Measurements from ENCODE around the gene KSR2. TPM values are rescaled to one million over a fixed set of nuclear protein-coding genes. Genes with fewer than 3 reads are reported as not detected.
"Not testable (repeated sequence)": the region's sequence is repeated elsewhere in the genome, so short reads cannot be mapped to it uniquely, and the experiment has no call there.

KSR2 gene
- total and polyA plus RNA-seq, 2 donors from 2014 or later = 0.34 to 2.9 TPM

- DNase-seq = no peak
Measured at GRCh38 chr12:117860111-117860510, 108.7 kb downstream of the KSR2 start.

GRCh38 chr12:117857632-117858612, 110.9 kb downstream of the KSR2 start:
- H3K36me3 ChIP-seq (ENCODE audit: control insufficient read depth in 2 of 3, insufficient read depth in 3 of 3, low read length in 3 of 3) = no peaks in the 10 kb centered on the region
- DNase-seq = peak in 3 of 5 donors; percentile 13 to 35 (median 33)
- no peak overlapping the region for H3K27ac ChIP-seq (ENCODE audit: low read depth in 2 of 2, low read length in 2 of 2)
- H3K9ac ChIP-seq (ENCODE audit: low read length in 3 of 3) = no peak overlapping the region
- H3K4me1 ChIP-seq (ENCODE audit: control insufficient read depth in 2 of 3, insufficient read depth in 2 of 3, low read depth in 1 of 3, low read length in 3 of 3) = no peaks in the 10 kb centered on the region
- H3K27me3 ChIP-seq (ENCODE audit: control insufficient read depth, insufficient read depth, low read length) = no peaks in the 10 kb centered on the region
- peaks cover 0 to 7% (median 0%) of the 10 kb centered on the region in 3 donors for H3K9me3 ChIP-seq (ENCODE audit: control insufficient read depth in 2 of 3, insufficient read depth in 1 of 3, low read length in 3 of 3)
- intact Hi-C loops (cut with DNase I) = no loop called here
- no peak for FAIRE-seq
- H3K4me3 ChIP-seq (ENCODE audit: low read length in 3 of 3) = no peak overlapping the region
- TF ChIP-seq CTCF (IDR thresholded peaks at IDR 0.05; ENCODE audit: borderline replicate concordance, extremely low read depth, insufficient read depth) = peak; percentile 36

More at GRCh38 chr12:117860111-117860510, 108.7 kb downstream of the KSR2 start:
- FAIRE-seq = no peak
- no peak for TF ChIP-seq CTCF (IDR thresholded peaks at IDR 0.05; ENCODE audit: borderline replicate concordance, extremely low read depth, insufficient read depth)
- Histone ChIP-seq H3K4me3 (ENCODE audit: low read length in 3 of 3) (no peak overlapping the region), H3K27me3 (ENCODE audit: control insufficient read depth, insufficient read depth, low read length) (no peaks in the 10 kb centered on the region), H3K36me3 (ENCODE audit: control insufficient read depth in 2 of 3, insufficient read depth in 3 of 3, low read length in 3 of 3) (no peaks in the 10 kb centered on the region), H3K9me3 (ENCODE audit: control insufficient read depth in 2 of 3, insufficient read depth in 1 of 3, low read length in 3 of 3) (no peaks in the 10 kb centered on the region), H3K27ac (ENCODE audit: low read depth in 2 of 2, low read length in 2 of 2) (no peak overlapping the region), H3K4me1 (ENCODE audit: control insufficient read depth in 2 of 3, insufficient read depth in 2 of 3, low read depth in 1 of 3, low read length in 3 of 3) (no peaks in the 10 kb centered on the region), H3K9ac (ENCODE audit: low read length in 3 of 3) (no peak overlapping the region)
- intact Hi-C loops (cut with DNase I) = no loop called here

- H3K9ac ChIP-seq (ENCODE audit: low read length in 3 of 3); DNase-seq; intact Hi-C loops (cut with DNase I); H3K27me3 ChIP-seq (ENCODE audit: control insufficient read depth, insufficient read depth, low read length); FAIRE-seq; H3K4me3 ChIP-seq (ENCODE audit: low read length in 3 of 3); H3K9me3 ChIP-seq (ENCODE audit: control insufficient read depth in 2 of 3, insufficient read depth in 1 of 3, low read length in 3 of 3); H3K4me1 ChIP-seq (ENCODE audit: control insufficient read depth in 2 of 3, insufficient read depth in 2 of 3, low read depth in 1 of 3, low read length in 3 of 3); H3K36me3 ChIP-seq (ENCODE audit: control insufficient read depth in 2 of 3, insufficient read depth in 3 of 3, low read length in 3 of 3); H3K27ac ChIP-seq (ENCODE audit: low read depth in 2 of 2, low read length in 2 of 2): not testable (repeated sequence)
Measured at GRCh38 chr12:117857139-117857538, 111.7 kb downstream of the KSR2 start.

- Histone ChIP-seq H3K9me3 (ENCODE audit: control insufficient read depth in 2 of 3, insufficient read depth in 1 of 3, low read length in 3 of 3) (peaks cover 0 to 7% (median 0%) of the 10 kb centered on the region in 3 donors), H3K36me3 (ENCODE audit: control insufficient read depth in 2 of 3, insufficient read depth in 3 of 3, low read length in 3 of 3) (no peaks in the 10 kb centered on the region), H3K27me3 (ENCODE audit: control insufficient read depth, insufficient read depth, low read length) (no peaks in the 10 kb centered on the region), H3K27ac (ENCODE audit: low read depth in 2 of 2, low read length in 2 of 2) (no peak overlapping the region), H3K4me1 (ENCODE audit: control insufficient read depth in 2 of 3, insufficient read depth in 2 of 3, low read depth in 1 of 3, low read length in 3 of 3) (no peaks in the 10 kb centered on the region), H3K4me3 (ENCODE audit: low read length in 3 of 3) (no peak overlapping the region), H3K9ac (ENCODE audit: low read length in 3 of 3) (no peak overlapping the region)
- DNase-seq = no peak
- TF ChIP-seq CTCF (IDR thresholded peaks at IDR 0.05; ENCODE audit: borderline replicate concordance, extremely low read depth, insufficient read depth) = no peak
- FAIRE-seq = no peak
- intact Hi-C loops (cut with DNase I) = no loop called here
Measured at GRCh38 chr12:117855165-117855564, 113.6 kb downstream of the KSR2 start.
